NCI-H2227 treated with DMSO at 0.1 percent for 48 hours (cell line): ENCODE results near the gene FBXL16.

Experiments used
- DNase-seq: peaks from one replicate; lab custom pipeline; 2025; lab: John Stamatoyannopoulos, UW

FBXL16 gene

DNA sequence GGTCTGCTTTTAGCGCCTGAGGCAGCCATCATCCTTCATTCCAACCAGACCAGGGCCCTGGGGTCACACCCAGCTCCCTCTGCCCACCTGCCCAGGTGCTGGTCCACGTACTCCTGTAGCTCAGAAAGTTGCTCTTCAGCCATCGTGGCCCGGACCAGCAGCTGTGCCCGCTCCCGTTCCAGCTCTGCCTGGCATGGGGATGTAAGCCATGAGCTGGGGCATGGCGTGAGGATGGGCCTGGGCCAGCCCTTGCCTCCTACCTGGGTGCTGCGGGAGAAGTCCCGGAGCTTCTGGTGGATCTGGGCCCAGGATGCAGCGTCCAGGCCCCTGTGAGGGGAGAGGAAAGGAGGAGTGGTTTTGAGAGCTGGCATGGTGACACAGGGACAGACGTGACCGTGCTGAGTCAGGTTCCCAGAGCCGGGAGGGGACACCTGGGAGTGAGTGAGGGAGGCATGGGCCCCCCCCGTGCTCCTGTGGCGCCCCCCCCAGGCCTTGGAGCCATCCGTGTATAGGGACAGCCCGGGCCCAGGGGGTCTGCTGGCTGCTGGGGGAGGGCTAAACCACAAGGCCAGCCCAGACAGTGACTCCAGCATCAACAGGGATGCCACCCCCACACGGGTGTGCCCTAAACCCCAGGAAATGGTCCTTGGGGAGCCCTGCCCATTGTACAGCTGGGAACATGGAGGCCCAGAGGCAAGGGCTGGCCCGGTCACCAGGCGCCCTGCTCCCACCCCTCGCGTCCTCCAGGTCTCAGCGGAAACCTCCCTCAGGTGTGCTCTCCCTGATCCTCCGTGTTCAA lies 17.4 kb upstream of the FBXL16 start:
- DNase-seq: no peak

GRCh38 chr16:721765-722540 lies 16.4 kb upstream of the FBXL16 start:
- no peak for DNase-seq

DNA sequence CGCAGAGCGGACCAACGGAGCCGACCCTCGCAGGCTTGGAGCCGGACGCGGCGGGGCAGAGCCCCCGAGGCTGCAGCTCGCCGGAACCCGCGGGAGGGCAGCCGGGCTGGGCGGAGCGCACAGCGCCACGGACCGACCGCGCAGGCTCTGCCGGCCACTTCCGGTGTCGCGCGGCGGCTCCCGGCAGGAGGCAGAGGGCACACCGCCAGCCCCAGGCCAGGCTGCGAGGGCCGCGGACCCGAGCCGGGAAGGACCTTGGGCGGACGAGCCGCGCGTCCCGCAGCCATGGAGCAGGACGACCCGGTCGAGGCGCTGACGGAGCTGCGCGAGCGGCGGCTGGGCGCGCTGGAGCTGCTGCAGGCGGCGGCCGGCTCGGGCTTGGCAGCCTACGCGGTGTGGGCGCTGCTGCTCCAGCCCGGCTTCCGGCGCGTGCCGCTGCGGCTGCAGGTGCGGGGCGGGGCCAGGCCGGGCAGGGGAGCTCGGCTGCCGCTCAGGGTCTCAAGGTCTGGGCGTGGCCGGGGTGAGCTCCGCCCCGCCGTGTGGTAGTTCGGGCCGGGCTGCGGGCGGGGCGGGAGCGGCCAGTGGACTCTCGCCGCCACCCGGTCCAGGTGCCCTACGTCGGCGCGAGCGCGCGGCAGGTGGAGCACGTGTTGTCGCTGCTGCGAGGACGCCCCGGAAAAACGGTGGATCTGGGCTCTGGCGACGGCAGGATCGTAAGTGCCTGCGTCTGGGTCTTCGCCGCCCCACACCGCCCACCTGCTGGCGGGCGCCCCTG lies 15.6 kb upstream of the FBXL16 start, which contains the start of gene ANTKMT:
TSS of gene ANTKMT (plus strand) at position 157 of the 775 bp plus-strand sequence. CDS start at position 286, 129 bp downstream.
- peak; percentile 82 for DNase-seq

GRCh38 chr16:720447-720989 lies 14.9 kb upstream of the FBXL16 start:
- peak; percentile 87 for DNase-seq

DNA sequence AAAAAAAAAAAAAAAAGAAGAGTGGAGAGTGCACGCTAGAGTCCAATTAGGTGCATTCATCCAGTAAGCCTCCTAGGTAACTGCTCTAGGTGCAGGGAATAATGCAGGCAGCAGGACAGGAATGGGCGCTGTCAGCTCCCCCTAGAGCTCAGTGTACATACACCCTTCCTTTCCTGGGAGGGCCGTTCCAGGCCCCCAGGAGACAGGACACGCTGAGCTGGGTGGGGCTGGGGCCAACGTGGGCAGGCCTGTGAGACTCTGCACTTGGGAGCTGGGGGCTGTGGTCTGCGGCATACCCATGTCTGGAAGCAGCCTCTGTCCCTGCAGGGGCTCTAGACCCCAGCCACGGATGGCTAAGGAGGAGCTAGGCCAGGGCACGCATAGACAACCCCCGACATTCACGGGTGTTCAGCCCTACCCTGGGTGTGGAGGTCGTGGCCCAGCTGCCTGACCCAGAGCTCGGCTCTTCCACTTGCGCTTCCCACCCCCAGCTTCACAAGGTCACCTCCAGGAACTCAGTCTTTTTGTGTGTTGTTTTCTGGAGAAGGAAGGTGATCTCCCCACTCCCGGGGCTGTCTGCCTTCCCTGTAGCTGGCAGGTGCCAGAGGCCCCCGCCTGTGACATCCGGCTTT lies 14.3 kb upstream of the FBXL16 start:
- DNase-seq: peak; percentile 26

DNA sequence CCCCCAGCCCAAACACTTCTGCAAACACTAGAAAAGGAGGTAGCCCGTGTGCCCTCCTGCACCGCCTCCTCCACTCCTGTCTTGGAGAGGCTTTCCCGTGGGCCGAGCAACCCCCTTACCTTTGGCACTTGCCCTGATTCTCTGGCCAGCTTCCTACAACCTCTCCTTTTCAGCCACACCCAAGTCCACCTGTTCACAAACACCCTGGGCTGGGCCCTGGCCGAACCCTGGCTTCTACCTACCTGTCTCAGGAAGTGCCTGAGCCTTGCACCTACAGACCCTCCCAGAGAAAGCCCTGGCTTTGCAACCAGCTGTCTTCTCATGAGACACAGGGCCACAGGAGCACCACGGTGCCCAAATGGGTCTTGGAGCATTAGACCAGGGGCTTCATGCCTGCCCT lies 13.3 kb upstream of the FBXL16 start:
- no peak for DNase-seq

- DNase-seq: no peak
Measured at GRCh38 chr16:718389-718788, 12.8 kb upstream of the FBXL16 start.

GRCh38 chr16:717450-718245 lies 12.0 kb upstream of the FBXL16 start:
- DNase-seq: no peak

DNA sequence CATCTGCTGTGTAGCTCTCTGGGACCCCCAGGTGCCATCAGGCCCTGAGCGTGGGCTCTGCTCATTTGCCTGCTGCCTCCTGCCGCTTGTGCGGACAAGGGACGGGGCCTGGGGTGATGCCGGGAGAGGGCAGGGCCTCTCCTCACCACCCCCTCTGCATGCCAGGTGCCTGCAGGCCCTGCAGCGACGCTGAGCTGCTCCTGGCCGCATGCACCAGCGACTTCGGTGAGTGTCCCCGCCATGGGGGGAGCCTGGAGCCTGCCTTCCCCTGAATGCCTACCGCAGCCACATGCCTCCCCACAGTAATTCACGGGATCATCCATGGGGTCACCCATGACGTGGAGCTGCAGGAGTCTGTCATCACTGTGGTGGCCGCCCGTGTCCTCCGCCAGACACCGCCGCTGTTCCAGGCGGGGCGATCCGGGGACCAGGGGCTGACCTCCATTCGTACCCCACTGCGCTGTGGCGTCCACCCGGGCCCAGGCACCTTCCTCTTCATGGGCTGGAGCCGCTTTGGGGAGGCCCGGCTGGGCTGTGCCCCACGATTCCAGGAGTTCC lies 11.2 kb upstream of the FBXL16 start:
- no peak for DNase-seq

DNA sequence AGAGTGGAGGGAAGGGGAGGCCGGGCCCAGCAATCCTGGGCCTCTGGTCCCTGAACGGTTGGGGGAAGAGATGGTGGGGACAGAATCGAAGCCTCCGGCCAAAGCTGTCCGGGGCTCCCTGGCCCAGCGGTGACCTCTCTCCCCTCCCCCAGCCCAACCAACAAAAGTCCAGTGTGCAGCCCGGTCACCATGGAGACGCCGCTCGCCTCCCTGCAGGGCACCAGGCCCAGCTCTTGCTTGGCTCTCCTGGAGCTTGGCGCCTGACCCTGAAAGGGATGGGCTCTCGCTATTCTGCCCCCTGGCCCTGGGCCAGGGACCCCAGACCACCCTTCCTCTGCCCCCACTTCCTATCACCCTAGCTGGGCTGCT lies 10.6 kb upstream of the FBXL16 start:
- no peak for DNase-seq

DNA sequence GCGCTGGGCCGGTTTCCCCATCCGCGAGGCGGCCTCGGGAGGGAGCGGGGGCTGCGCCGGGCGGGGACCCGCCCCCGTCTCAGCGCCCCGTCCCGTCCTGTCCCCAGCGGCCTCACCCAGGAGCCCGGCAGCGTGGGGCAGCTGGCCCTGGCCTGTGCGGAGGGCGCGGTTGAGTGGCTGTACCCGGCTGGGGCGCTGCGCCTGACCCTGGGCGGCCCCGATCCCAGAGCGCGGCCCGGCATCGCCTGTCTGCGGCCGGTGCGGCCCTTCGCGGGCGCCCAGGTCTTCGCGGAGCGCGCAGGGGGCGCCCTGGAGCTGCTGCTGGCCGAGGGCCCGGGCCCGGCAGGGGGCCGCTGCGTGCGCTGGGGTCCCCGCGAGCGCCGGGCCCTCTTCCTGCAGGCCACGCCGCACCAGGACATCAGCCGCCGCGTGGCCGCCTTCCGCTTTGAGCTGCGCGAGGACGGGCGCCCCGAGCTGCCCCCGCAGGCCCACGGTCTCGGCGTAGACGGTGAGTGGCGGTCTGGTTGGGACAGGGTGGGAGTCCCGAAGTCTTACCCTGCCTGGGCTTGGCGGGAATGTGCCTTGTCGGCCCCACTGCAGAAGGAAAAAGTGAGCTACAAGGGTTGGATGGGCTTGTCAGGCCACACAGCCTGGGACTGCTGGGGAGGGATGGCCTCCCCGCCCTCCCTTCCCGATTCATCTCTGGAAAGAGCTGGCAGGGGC lies 10.0 kb upstream of the FBXL16 start:
- DNase-seq: no peak

DNA sequence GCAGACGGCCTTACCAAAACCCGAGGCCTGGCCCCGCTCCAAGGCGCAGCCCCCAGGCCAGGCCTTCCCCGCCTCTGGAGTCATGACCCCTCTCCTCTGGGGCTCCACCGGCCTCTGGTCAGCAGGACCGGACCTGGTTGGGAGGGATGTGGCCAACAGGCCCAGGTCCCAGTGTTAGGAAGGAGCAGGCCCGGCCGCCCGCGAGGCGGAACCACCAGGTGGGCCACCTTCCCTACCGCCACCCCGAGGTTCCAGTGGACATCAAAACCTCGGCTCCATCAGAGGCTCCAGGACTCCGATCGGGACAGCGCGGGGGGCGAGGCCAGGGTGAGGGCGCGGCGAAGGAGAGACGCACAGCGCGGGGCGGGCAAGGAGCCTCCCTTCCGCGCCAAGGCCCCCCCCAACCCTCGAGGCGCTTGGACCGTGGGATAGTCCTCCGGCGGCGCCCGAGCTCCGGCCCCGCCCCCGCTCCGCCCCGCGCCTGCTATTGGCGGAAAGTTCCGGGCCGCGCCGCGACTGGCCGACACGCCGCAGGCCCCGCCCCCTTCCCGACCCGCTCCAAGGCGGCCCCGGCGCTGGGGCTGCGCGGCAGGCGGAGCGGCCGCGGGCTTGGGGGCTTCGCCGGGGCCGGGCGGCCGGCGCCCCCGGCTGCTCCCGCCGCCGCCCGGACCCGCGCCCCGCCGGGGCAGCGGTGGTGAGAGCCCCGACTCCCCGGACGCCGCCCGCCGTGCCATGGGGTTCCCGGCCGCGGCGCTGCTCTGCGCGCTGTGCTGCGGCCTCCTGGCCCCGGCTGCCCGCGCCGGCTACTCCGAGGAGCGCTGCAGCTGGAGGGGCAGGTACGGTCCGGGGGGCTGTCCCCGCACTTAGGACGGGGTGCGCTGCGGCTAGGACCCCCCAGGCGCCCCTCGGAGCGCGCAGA lies 9.2 kb upstream of the FBXL16 start, which contains the start of gene METRN:
TSS of gene METRN (plus strand) at position 561 of the 919 bp plus-strand sequence. CDS start at position 733, 172 bp downstream.
- peak; percentile 92 for DNase-seq

DNA sequence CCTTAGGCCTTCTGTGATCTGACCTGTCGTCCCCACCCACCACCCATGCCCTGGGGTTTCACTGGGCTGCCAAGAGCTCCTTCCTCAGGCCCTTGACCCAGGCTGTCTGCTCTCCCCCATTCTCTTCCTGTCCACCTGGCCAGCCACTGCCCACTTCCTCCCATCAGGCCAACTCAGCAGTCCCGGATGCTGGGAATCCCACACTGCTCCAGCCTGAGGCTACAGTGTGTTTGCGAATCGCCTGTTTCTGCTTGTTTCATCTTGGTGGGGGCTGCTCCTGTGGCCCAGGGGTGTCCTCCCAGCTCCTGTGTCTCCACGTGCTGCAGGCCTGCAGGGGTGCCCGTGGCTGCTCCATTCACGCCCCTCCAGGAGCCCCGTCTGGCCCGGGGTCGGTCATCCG lies 8.5 kb upstream of the FBXL16 start:
- DNase-seq: no peak

DNA sequence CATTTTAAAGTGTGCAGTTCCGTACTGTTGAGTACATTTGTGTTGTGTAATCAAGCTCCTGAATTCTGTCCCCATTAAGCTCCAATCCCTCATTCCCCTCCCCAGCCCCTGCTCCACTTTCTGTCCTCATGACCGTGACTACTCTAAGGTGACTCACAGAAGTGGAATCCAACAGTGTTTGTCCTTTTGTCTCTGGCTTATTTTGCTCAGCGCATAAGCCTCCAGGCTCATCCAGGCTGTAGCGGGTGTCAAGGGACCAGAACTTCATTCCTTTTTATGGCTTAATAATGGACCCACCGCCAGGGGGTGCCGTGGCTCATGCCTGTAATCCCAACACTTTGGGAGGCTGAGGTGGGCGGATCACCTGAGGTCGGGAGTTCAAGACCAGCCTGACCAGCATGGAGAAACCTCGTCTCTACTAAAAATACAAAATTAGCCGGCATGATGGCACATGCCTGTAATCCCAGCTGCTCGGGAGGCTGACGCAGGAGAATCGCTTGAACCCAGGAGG lies 7.2 kb upstream of the FBXL16 start:
- DNase-seq: peak; percentile 25

GRCh38 chr16:711548-712320 lies 6.1 kb upstream of the FBXL16 start:
- DNase-seq: peak; percentile 49

GRCh38 chr16:711084-711483 lies 5.5 kb upstream of the FBXL16 start:
- no peak for DNase-seq

DNA sequence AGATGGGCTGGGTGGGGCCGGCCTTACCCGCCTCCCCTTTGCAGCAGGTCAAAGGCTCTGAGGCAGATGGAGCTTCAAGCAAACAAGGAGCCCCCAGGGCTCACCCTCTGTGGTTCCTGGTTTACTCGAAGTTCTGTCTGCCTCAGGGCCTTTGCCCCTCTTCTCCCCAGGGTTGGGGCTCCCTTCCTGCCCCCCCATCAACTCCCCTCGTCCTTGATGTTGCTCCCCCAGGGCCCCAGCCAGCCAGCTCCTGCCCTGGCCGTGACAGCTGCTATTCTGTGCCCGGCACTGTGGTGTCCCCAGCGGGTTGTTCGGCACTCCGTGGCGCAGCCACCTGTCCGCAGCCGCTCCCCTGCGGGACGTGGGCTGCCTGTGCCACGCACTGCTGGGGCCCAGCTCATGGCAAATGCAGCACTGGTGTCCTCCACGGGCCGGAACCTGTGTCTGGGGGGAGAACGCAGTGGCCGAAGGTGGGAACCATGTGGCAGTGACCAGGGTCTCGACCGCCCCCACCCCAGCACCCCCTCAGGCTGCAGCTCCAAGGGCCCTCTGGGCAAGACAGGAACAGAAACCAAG lies 5.0 kb upstream of the FBXL16 start:
- no peak for DNase-seq
